Fibroblast of the conjunctiva (primary cell): ENCODE measurements around the gene TCHH.

Source experiments
- DNase-seq: peaks from one replicate; pipeline ENCODE4 v3.0.0-alpha.2; 2010; ENCODE audit warnings: low read depth

Gene TCHH

GRCh38 chr1:152067150-152067549 lies 48.1 kb downstream of the TCHH start:
- DNase-seq, result no peak

GRCh38 chr1:152061952-152062351 lies 53.3 kb downstream of the TCHH start:
- no peak for DNase-seq
